ENCODE data around the gene ACOX1. TPM values are rescaled to one million over a fixed set of nuclear protein-coding genes. Genes with fewer than 3 reads are reported as not detected.
A peak's percentile ranks its signal among the peaks of the same experiment; 100 is the strongest.

The ACOX1 gene
- total and polyA plus RNA-seq, 2 of the 13 experiments (the other 11 are each of a cell fraction or from before 2014, with no cell fraction given) = 86.4 to 120 TPM

DNA sequence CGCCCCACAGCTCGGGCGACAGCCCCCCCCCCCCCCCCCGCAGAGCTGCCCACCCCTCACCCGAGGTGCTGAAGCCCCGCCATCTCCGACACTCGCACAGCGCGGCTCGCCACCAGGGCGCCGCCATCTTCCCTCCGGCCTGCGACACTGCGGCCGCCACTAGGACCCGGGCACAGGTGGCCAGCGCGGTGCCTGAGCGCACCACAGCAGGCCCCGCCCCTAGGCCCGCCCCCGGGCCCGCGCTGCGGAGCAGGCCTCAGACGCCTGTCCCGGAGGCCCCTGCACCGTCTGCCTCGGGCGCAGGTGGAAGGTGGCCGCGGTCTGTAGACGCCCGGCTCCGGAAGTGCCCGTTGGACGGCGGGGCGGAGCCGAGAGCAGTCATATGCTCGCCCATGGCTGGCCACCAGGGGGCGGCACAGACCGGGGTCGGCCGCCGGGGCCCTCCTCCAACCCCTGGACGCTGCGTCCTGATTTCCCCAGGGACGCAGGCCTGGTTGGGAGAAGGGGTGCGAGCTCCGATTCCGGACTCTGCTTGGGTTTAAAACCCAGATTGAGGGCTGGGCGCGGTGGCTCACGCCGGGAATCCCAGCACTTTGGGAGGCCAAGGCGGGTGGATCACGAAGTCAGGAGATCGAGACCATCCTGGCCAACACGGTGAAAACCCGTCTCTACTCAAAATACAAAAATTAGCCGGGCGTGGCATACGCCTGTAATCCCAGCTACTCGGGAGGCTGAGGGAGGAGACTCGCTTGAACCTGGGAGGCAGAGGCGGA lies 74.0 kb downstream of the ACOX1 start, which contains the start of gene MRPL38 (continued):
- peak; percentile 99 for TF ChIP-seq ZNF614 (CRISPR knock-in tag; IDR thresholded peaks at IDR 0.05; ENCODE audit: borderline replicate concordance)
- TF ChIP-seq, protein P1, sequence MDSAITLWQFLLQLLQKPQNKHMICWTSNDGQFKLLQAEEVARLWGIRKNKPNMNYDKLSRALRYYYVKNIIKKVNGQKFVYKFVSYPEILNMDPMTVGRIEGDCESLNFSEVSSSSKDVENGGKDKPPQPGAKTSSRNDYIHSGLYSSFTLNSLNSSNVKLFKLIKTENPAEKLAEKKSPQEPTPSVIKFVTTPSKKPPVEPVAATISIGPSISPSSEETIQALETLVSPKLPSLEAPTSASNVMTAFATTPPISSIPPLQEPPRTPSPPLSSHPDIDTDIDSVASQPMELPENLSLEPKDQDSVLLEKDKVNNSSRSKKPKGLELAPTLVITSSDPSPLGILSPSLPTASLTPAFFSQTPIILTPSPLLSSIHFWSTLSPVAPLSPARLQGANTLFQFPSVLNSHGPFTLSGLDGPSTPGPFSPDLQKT (CRISPR knock-in tag; IDR thresholded peaks at IDR 0.05; ENCODE audit: borderline replicate concordance) = peak; percentile 5; the same call in 1 of the 2 replicates
- TF ChIP-seq PCBP2 (optimal IDR thresholded peaks at IDR 0.05; ENCODE audit: low read depth, low read length, poor library complexity, severe bottlenecking) = no peak
- peak; percentile 92 for TF ChIP-seq ZSCAN25 (CRISPR knock-in tag; IDR thresholded peaks at IDR 0.05)
- no peak for TF ChIP-seq NFE2L2 (IDR thresholded peaks at IDR 0.05; ENCODE audit: low read length)
- TF ChIP-seq, protein P2, sequence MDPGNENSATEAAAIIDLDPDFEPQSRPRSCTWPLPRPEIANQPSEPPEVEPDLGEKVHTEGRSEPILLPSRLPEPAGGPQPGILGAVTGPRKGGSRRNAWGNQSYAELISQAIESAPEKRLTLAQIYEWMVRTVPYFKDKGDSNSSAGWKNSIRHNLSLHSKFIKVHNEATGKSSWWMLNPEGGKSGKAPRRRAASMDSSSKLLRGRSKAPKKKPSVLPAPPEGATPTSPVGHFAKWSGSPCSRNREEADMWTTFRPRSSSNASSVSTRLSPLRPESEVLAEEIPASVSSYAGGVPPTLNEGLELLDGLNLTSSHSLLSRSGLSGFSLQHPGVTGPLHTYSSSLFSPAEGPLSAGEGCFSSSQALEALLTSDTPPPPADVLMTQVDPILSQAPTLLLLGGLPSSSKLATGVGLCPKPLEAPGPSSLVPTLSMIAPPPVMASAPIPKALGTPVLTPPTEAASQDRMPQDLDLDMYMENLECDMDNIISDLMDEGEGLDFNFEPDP (CRISPR knock-in tag; conservative IDR thresholded peaks at IDR 0.05) = 0 out of 2 replicates have a peak, but pooled peaks have one; percentile 62
- peak; percentile 92; the same call in 1 of the 2 replicates for TF ChIP-seq ZNF761 (CRISPR knock-in tag; conservative IDR thresholded peaks at IDR 0.05)
- TF ChIP-seq, protein P3, sequence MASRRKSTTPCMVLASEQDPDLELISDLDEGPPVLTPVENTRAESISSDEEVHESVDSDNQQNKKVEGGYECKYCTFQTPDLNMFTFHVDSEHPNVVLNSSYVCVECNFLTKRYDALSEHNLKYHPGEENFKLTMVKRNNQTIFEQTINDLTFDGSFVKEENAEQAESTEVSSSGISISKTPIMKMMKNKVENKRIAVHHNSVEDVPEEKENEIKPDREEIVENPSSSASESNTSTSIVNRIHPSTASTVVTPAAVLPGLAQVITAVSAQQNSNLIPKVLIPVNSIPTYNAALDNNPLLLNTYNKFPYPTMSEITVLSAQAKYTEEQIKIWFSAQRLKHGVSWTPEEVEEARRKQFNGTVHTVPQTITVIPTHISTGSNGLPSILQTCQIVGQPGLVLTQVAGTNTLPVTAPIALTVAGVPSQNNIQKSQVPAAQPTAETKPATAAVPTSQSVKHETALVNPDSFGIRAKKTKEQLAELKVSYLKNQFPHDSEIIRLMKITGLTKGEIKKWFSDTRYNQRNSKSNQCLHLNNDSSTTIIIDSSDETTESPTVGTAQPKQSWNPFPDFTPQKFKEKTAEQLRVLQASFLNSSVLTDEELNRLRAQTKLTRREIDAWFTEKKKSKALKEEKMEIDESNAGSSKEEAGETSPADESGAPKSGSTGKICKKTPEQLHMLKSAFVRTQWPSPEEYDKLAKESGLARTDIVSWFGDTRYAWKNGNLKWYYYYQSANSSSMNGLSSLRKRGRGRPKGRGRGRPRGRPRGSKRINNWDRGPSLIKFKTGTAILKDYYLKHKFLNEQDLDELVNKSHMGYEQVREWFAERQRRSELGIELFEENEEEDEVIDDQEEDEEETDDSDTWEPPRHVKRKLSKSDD (CRISPR knock-in tag; IDR thresholded peaks at IDR 0.05; ENCODE audit: low read depth) = peak; percentile 92
- no peak for TF ChIP-seq SMARCC2 (IDR thresholded peaks at IDR 0.05)
- no peak for TF ChIP-seq ZNF10 (CRISPR knock-in tag; IDR thresholded peaks at IDR 0.05; ENCODE audit: borderline replicate concordance, low read depth)
- TF ChIP-seq HOXD1 (CRISPR knock-in tag; IDR thresholded peaks at IDR 0.05) = peak; percentile 93
- TF ChIP-seq ZSCAN30 (CRISPR knock-in tag; IDR thresholded peaks at IDR 0.05) = peak; percentile 92; the same call in 1 of the 2 replicates
- TF ChIP-seq, protein P4, sequence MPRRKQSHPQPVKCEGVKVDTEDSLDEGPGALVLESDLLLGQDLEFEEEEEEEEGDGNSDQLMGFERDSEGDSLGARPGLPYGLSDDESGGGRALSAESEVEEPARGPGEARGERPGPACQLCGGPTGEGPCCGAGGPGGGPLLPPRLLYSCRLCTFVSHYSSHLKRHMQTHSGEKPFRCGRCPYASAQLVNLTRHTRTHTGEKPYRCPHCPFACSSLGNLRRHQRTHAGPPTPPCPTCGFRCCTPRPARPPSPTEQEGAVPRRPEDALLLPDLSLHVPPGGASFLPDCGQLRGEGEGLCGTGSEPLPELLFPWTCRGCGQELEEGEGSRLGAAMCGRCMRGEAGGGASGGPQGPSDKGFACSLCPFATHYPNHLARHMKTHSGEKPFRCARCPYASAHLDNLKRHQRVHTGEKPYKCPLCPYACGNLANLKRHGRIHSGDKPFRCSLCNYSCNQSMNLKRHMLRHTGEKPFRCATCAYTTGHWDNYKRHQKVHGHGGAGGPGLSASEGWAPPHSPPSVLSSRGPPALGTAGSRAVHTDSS (CRISPR knock-in tag; conservative IDR thresholded peaks at IDR 0.05) = no peak
- peak; percentile 94 for TF ChIP-seq ZNF331 (CRISPR knock-in tag; IDR thresholded peaks at IDR 0.05)
- TF ChIP-seq ZNF564 (CRISPR knock-in tag; IDR thresholded peaks at IDR 0.05) = peak; percentile 96
- TF ChIP-seq, protein P5, sequence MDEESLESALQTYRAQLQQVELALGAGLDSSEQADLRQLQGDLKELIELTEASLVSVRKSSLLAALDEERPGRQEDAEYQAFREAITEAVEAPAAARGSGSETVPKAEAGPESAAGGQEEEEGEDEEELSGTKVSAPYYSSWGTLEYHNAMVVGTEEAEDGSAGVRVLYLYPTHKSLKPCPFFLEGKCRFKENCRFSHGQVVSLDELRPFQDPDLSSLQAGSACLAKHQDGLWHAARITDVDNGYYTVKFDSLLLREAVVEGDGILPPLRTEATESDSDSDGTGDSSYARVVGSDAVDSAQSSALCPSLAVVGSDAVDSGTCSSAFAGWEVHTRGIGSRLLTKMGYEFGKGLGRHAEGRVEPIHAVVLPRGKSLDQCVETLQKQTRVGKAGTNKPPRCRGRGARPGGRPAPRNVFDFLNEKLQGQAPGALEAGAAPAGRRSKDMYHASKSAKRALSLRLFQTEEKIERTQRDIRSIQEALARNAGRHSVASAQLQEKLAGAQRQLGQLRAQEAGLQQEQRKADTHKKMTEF (CRISPR knock-in tag; IDR thresholded peaks at IDR 0.05) = peak; percentile 100
- no peak for TF ChIP-seq FOXP1 (IDR thresholded peaks at IDR 0.05)
- TF ChIP-seq FOXP1 (CRISPR knock-in tag; IDR thresholded peaks at IDR 0.05) = peak; percentile 43
- peak; percentile 67; the same call in 1 of the 2 replicates for TF ChIP-seq ZNF292 (CRISPR knock-in tag; IDR thresholded peaks at IDR 0.05; ENCODE audit: borderline replicate concordance, low read depth)
- TF ChIP-seq ZNF350 (CRISPR knock-in tag; IDR thresholded peaks at IDR 0.05; ENCODE audit: borderline replicate concordance, low read depth) = peak; percentile 83
- peak; percentile 72 for TF ChIP-seq MAZ (IDR thresholded peaks at IDR 0.05; ENCODE audit: borderline replicate concordance, low read depth, low read length)
- peak; percentile 91 for TF ChIP-seq MAZ (CRISPR knock-in tag; IDR thresholded peaks at IDR 0.05; ENCODE audit: low read depth)
